ENCODE measurements around the gene PIK3R2. TPM values are rescaled to one million over a fixed set of nuclear protein-coding genes. Genes with fewer than 3 reads are reported as not detected.

PIK3R2 gene
- total and polyA plus RNA-seq, 10 donors = 4.2 to 22.7 (median 13.9) TPM

GRCh38 chr19:18122424-18122823, 30.5 kb upstream of the PIK3R2 start:
- WGBS, 5 donors = 80 to 93% (median 83%) methylated on average over 7 of the region's 7 CpGs
- Histone ChIP-seq H3K4me1 (peaks cover 17 to 81% (median 29%) of the 10 kb centered on the region in 6 donors), H3K9me3 (no peaks in the 10 kb centered on the region), H3K36me3 (peaks cover 0 to 73% (median 55%) of the 10 kb centered on the region in 6 donors), H3K27me3 (replicated peaks in 1 of 7) (no peaks in the 10 kb centered on the region), H3K27ac (peak overlapping the region in 1 of 8 donors; percentile 23), H3K4me3 (no peak overlapping the region)
- intact Hi-C loops (cut with DNase I; ENCODE audit: low total_unique reads) = no loop called here
- TF ChIP-seq POLR2AphosphoS5 (IDR thresholded peaks at IDR 0.05) = no peak
- DNase-seq = no peak

- Histone ChIP-seq H3K9me3 (no peaks in the 10 kb centered on the region), H3K4me1 (peaks cover 15 to 82% (median 27%) of the 10 kb centered on the region in 6 donors), H3K27me3 (replicated peaks in 1 of 7) (no peaks in the 10 kb centered on the region), H3K27ac (peak overlapping the region in 4 of 8 donors; percentile 18 to 37 (median 28)), H3K36me3 (peaks cover 0 to 80% (median 61%) of the 10 kb centered on the region in 6 donors), H3K4me3 (no peak overlapping the region)
- intact Hi-C loops (cut with DNase I; ENCODE audit: low total_unique reads) = no loop called here
- DNase-seq = no peak
- TF ChIP-seq POLR2A (IDR thresholded peaks at IDR 0.05) (no peak), POLR2AphosphoS5 (IDR thresholded peaks at IDR 0.05) (peak; percentile 32 to 68 (median 51))
- 61 to 75% (median 72%) methylated on average over 18 to 27 of the region's 27 CpGs for WGBS, 5 donors
Observed at GRCh38 chr19:18122860-18123795, 29.8 kb upstream of the PIK3R2 start.

DNA sequence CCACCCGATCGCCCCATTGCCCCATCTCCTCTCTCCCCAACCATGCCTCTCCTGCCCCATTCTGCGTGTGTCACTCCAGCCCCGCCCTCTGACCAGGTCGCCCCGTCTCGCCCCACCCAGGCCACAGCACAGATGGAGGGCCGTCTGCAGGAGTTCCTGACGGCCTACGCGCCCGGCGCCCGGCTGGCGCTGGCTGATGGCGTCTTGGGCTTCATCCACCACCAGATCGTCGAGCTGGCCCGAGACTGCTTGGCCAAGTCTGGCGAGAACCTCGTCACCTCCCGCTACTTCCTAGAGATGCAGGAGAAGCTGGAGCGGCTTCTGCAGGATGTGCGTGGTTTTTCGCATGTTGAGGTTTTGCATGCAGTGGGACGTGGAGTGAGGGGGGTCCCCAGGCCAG, 29.1 kb upstream of the PIK3R2 start:
- no peak for DNase-seq
- no peak for TF ChIP-seq POLR2A (IDR thresholded peaks at IDR 0.05)
- TF ChIP-seq POLR2AphosphoS5 (IDR thresholded peaks at IDR 0.05) = peak in 1 of 3 donors; percentile 34
- intact Hi-C loops (cut with DNase I; ENCODE audit: low total_unique reads) = no loop called here

DNA sequence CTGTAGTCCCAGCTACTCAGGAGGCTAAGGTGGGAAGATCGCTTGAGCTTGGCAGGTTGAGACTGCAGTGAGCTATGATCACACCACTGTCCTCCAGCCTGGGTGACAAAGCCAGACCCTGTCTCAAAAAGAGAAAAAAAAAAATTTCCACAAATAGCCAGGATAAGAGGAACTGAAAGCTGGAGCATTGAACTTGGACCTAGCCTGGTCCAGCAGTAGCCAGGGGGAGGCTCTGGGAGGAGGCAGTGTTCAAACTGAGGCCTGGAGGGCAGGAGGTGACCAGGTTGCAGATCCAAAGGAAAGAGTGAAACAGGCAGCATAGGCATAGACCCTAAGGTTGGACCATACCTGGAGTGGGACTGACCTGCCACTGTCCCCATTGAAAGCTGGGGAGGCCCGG, 26.9 kb upstream of the PIK3R2 start:
- H3K36me3 ChIP-seq = peaks cover 0 to 100% (median 86%) of the 10 kb centered on the region in 6 donors

More for the DNA sequence above, 29.1 kb upstream of the PIK3R2 start:
- Histone ChIP-seq H3K4me1 (peaks cover 8 to 82% (median 21%) of the 10 kb centered on the region in 6 donors), H3K36me3 (peaks cover 0 to 87% (median 67%) of the 10 kb centered on the region in 6 donors), H3K27ac (no peak overlapping the region), H3K9me3 (no peaks in the 10 kb centered on the region), H3K27me3 (replicated peaks in 1 of 7) (no peaks in the 10 kb centered on the region), H3K4me3 (no peak overlapping the region)
- WGBS, 5 donors = 79 to 89% (median 80%) methylated on average over 21 to 26 of the region's 26 CpGs

GRCh38 chr19:18128044-18128443, 24.9 kb upstream of the PIK3R2 start:
- TF ChIP-seq, protein P1, sequence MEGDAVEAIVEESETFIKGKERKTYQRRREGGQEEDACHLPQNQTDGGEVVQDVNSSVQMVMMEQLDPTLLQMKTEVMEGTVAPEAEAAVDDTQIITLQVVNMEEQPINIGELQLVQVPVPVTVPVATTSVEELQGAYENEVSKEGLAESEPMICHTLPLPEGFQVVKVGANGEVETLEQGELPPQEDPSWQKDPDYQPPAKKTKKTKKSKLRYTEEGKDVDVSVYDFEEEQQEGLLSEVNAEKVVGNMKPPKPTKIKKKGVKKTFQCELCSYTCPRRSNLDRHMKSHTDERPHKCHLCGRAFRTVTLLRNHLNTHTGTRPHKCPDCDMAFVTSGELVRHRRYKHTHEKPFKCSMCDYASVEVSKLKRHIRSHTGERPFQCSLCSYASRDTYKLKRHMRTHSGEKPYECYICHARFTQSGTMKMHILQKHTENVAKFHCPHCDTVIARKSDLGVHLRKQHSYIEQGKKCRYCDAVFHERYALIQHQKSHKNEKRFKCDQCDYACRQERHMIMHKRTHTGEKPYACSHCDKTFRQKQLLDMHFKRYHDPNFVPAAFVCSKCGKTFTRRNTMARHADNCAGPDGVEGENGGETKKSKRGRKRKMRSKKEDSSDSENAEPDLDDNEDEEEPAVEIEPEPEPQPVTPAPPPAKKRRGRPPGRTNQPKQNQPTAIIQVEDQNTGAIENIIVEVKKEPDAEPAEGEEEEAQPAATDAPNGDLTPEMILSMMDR (IDR thresholded peaks at IDR 0.05 in 8 of 11, conservative IDR thresholded peaks at IDR 0.05 in 3 of 11) = no peak
- peak in 1 of 3 donors; percentile 41 for TF ChIP-seq POLR2AphosphoS5 (IDR thresholded peaks at IDR 0.05)
- intact Hi-C loops (cut with DNase I; ENCODE audit: low total_unique reads) = no loop called here
- Histone ChIP-seq H3K4me3 (no peak overlapping the region), H3K36me3 (peaks cover 0 to 100% (median 86%) of the 10 kb centered on the region in 6 donors), H3K4me1 (peaks cover 0 to 44% (median 2%) of the 10 kb centered on the region in 6 donors), H3K27me3 (replicated peaks in 1 of 7) (no peaks in the 10 kb centered on the region), H3K27ac (peak overlapping the region in 5 of 8 donors; percentile 38 to 64 (median 59)), H3K9me3 (no peaks in the 10 kb centered on the region)
- 55 to 90% (median 57%) methylated on average over 3 of the region's 3 CpGs for WGBS, 5 donors
- DNase-seq = no peak

More for the DNA sequence above, 26.9 kb upstream of the PIK3R2 start:
- no peaks in the 10 kb centered on the region for H3K9me3 ChIP-seq
- no peak overlapping the region for H3K27ac ChIP-seq
- H3K4me3 ChIP-seq = no peak overlapping the region
- DNase-seq = no peak
- H3K27me3 ChIP-seq (replicated peaks in 1 of 7) = no peaks in the 10 kb centered on the region
- 73 to 100% (median 92%) methylated on average over 2 of the region's 2 CpGs for WGBS, 5 donors
- peaks cover 0 to 64% (median 2%) of the 10 kb centered on the region in 6 donors for H3K4me1 ChIP-seq
- TF ChIP-seq POLR2AphosphoS5 (IDR thresholded peaks at IDR 0.05) (no peak), POLR2A (IDR thresholded peaks at IDR 0.05) (no peak)
- TF ChIP-seq, protein P1 (IDR thresholded peaks at IDR 0.05 in 8 of 11, conservative IDR thresholded peaks at IDR 0.05 in 3 of 11) = no peak
- intact Hi-C loops (cut with DNase I; ENCODE audit: low total_unique reads) = no loop called here
